IMR-90 (cell line): ENCODE data around the gene EED. TPM values are rescaled to one million over a fixed set of nuclear protein-coding genes. Genes with fewer than 3 reads are reported as not detected.

Source experiments
- ATAC-seq: fragments of 200-7000 bp; cut with Tn5 transposase; 2 replicates; pipeline ENCODE4 v1.9.1; 2020; ENCODE audit warnings: low read depth, mild to moderate bottlenecking, moderate library complexity
- BruUV-seq: library from RNA; stranded (reverse); fragments of 400-500 nt; replicated peaks from 2 replicates; lab custom pipeline; 2021; lab: Mats Ljungman, UMichigan
- CTCF ChIA-PET: fragments of 300-600 bp; formaldehyde crosslinking; extraction: SDS; loops from one replicate; lab custom pipeline; 2021; ENCODE audit warnings: antibody characterized with exemption; lab: Yijun Ruan, JAX
- POLR2A ChIA-PET: fragments of 300-600 bp; sonication (Branson Sonifier 250); formaldehyde crosslinking; loops from one replicate; lab custom pipeline; 2022; ENCODE audit warnings: antibody characterized with exemption; ENCODE audit not compliant: unreplicated experiment; lab: Charles Lee
- DNase-seq: peaks from one replicate; pipeline ENCODE4 v3.0.0; 2013
- H2AFZ ChIP-seq: replicated peaks from 2 replicates; pipeline ENCODE3; 2013; ENCODE audit warnings: low read length, mild to moderate bottlenecking; ENCODE audit not compliant: poor library complexity
- H2AK5ac ChIP-seq: 2 replicates; pipeline ENCODE4 v1.6.1; 2013; ENCODE audit warnings: low read depth, low read length, inconsistent platforms
- H2AK9ac ChIP-seq: replicated peaks from 2 replicates; pipeline ENCODE3; 2013; ENCODE audit warnings: mild to moderate bottlenecking, low read depth, low read length, moderate library complexity; ENCODE audit not compliant: poor library complexity
- H2BK120ac ChIP-seq: 2 replicates; pipeline ENCODE4 v1.6.1; 2013; ENCODE audit warnings: low read depth, low read length, inconsistent platforms
- H2BK15ac ChIP-seq: 3 replicates; pipeline ENCODE4 v1.6.1; 2013; ENCODE audit warnings: low read depth, low read length, inconsistent platforms
- H2BK20ac ChIP-seq: 2 replicates; pipeline ENCODE4 v1.6.1; 2013; ENCODE audit warnings: low read depth, mild to moderate bottlenecking, inconsistent platforms, low read length, moderate library complexity
- H2BK5ac ChIP-seq: 2 replicates; pipeline ENCODE4 v1.6.1; 2013; ENCODE audit warnings: mild to moderate bottlenecking, low read depth, low read length, inconsistent platforms; ENCODE audit not compliant: poor library complexity, severe bottlenecking
- H3K14ac ChIP-seq: replicated peaks from 2 replicates; pipeline ENCODE4 v1.6.1; 2013; ENCODE audit warnings: low read depth, low read length, inconsistent platforms
- H3K18ac ChIP-seq: 2 replicates; pipeline ENCODE4 v1.6.1; 2013; ENCODE audit warnings: low read depth, low read length, control low read depth
- H3K23ac ChIP-seq: 2 replicates; pipeline ENCODE4 v1.6.1; 2013; ENCODE audit warnings: low read depth, low read length, inconsistent platforms
- H3K27ac ChIP-seq: 2 replicates; pipeline ENCODE4 v1.5.1; 2013; ENCODE audit warnings: mild to moderate bottlenecking, control low read depth, low read length; ENCODE audit not compliant: insufficient read depth
- H3K27me3 ChIP-seq: 2 replicates; pipeline ENCODE4 v1.6.1; 2013; ENCODE audit warnings: low read length; ENCODE audit not compliant: control insufficient read depth, insufficient read depth
- H3K36me3 ChIP-seq: 2 replicates; pipeline ENCODE4 v1.6.1; 2013; ENCODE audit warnings: low read length, mixed read lengths; ENCODE audit not compliant: control insufficient read depth, insufficient read depth
- H3K4ac ChIP-seq: 2 replicates; pipeline ENCODE4 v1.6.1; 2013; ENCODE audit warnings: low read depth, low read length, inconsistent platforms
- H3K4me1 ChIP-seq: 2 replicates; pipeline ENCODE4 v1.6.1; 2013; ENCODE audit warnings: low read length, mixed read lengths; ENCODE audit not compliant: control insufficient read depth, insufficient read depth
- H3K4me2 ChIP-seq: 2 replicates; pipeline ENCODE4 v1.6.1; 2013; ENCODE audit warnings: low read depth, mild to moderate bottlenecking, control low read depth, low read length, moderate library complexity
- H3K4me3 ChIP-seq: 2 replicates; pipeline ENCODE4 v1.5.1; 2013; ENCODE audit warnings: low read depth, mild to moderate bottlenecking, control low read depth, low read length, moderate library complexity; ENCODE audit not compliant: insufficient read depth
- H3K56ac ChIP-seq: 2 replicates; pipeline ENCODE4 v1.6.1; 2013; ENCODE audit warnings: low read length, inconsistent platforms; ENCODE audit not compliant: insufficient read depth; ENCODE audit errors: extremely low read depth
- H3K79me1 ChIP-seq, 2 experiments: 2 replicates each; pipeline ENCODE4 v1.6.1; 2013; ENCODE audit warnings: low read length in 2 of 2, inconsistent platforms in 1 of 2, low read depth in 1 of 2
- H3K9ac ChIP-seq: 2 replicates; pipeline ENCODE4 v1.6.1; 2013; ENCODE audit warnings: low read depth, low read length, control low read depth
- H3K9me1 ChIP-seq: 2 replicates; pipeline ENCODE4 v1.6.1; 2013; ENCODE audit warnings: low read length, inconsistent platforms; ENCODE audit not compliant: insufficient read depth
- H3K9me3 ChIP-seq: 2 replicates; pipeline ENCODE4 v1.6.1; 2013; ENCODE audit warnings: low read length; ENCODE audit not compliant: control insufficient read depth, insufficient read depth
- H4K20me1 ChIP-seq: 2 replicates; pipeline ENCODE4 v1.6.1; 2013; ENCODE audit warnings: low read length, inconsistent platforms; ENCODE audit not compliant: insufficient read depth
- H4K5ac ChIP-seq: 2 replicates; pipeline ENCODE4 v1.6.1; 2013; ENCODE audit warnings: mild to moderate bottlenecking, low read depth, low read length, control low read depth
- H4K8ac ChIP-seq, 2 experiments: 2 replicates each; pipeline ENCODE4 v1.6.1; 2013; ENCODE audit warnings: low read depth in 2 of 2, low read length in 2 of 2, control low read depth in 1 of 2, inconsistent platforms in 1 of 2
- H4K91ac ChIP-seq: 2 replicates; pipeline ENCODE4 v1.6.1; 2013; ENCODE audit warnings: low read depth, low read length, inconsistent platforms; ENCODE audit not compliant: insufficient read depth
- BHLHE40 ChIP-seq: fragments of 150-350 bp; IDR thresholded peaks from 2 replicates; pipeline ENCODE4 v1.6.1; 2016; ENCODE audit warnings: mild to moderate bottlenecking, low read depth, low read length
- CEBPB ChIP-seq: IDR thresholded peaks from 2 replicates; pipeline ENCODE4 v1.6.1; 2012; ENCODE audit warnings: low read depth, low read length, improper control_type of control experiment
- ELK1 ChIP-seq: fragments of 150-350 bp; IDR thresholded peaks from 2 replicates; pipeline ENCODE4 v1.6.1; 2016; ENCODE audit warnings: low read depth, mild to moderate bottlenecking, low read length, moderate library complexity, borderline replicate concordance
- FOS ChIP-seq: fragments of 150-350 bp; IDR thresholded peaks from 2 replicates; pipeline ENCODE4 v1.6.1; 2016; ENCODE audit warnings: low read depth, low read length
- MAFK ChIP-seq: IDR thresholded peaks from 2 replicates; pipeline ENCODE4 v1.6.1; 2012; ENCODE audit warnings: low read depth, low read length, improper control_type of control experiment
- MXI1 ChIP-seq: IDR thresholded peaks from 2 replicates; pipeline ENCODE4 v1.6.1; 2012; ENCODE audit warnings: low read depth, mild to moderate bottlenecking, low read length, moderate library complexity, borderline replicate concordance
- NFE2L2 ChIP-seq: fragments of 150-350 bp; IDR thresholded peaks from 2 replicates; pipeline ENCODE4 v1.6.1; 2016; ENCODE audit warnings: low read depth, mild to moderate bottlenecking, low read length
- RAD21 ChIP-seq: IDR thresholded peaks from 2 replicates; pipeline ENCODE4 v1.6.1; 2012; ENCODE audit warnings: low read length, improper control_type of control experiment
- RCOR1 ChIP-seq: IDR thresholded peaks from 2 replicates; pipeline ENCODE4 v1.6.1; 2012; ENCODE audit warnings: mild to moderate bottlenecking, low read length, improper control_type of control experiment; ENCODE audit not compliant: insufficient replicate concordance
- SMC3 ChIP-seq: fragments of 150-350 bp; IDR thresholded peaks from 2 replicates; pipeline ENCODE4 v1.6.1; 2016; ENCODE audit warnings: low read depth, mild to moderate bottlenecking, antibody characterized with exemption, low read length, moderate library complexity
- WGBS, 2 experiments: methylation state at CpG; one replicate each; pipeline versions ENCODE4 v1.1.5 to v1.1.7; 2013; ENCODE audit warnings: missing lambda C conversion rate in 2 of 2; ENCODE audit not compliant: insufficient read length in 1 of 2; ENCODE audit errors: extremely low coverage in 2 of 2; 5-methylcytosine and 5-hydroxymethylcytosine counted together
- dilution Hi-C: fragments of 300-500 bp; cut with HindIII; formaldehyde crosslinking; loops from one replicate; pipeline ENCODE4 v1.14.3; 2018; ENCODE audit warnings: low sequenced_read_pairs; ENCODE audit not compliant: unreplicated experiment
- in situ Hi-C: fragments of 300-500 bp; cut with MboI; formaldehyde crosslinking; loops from 3 replicates; pipeline ENCODE4 v1.14.3; 2019; ENCODE audit warnings: low sequenced_read_pairs, inconsistent platforms, mixed read lengths
- intact Hi-C: fragments of 100-400 bp; cut with micrococcal nuclease; formaldehyde crosslinking; loops from 2 replicates; pipeline ENCODE4 v1.10.0; 2022
- polyA plus RNA-seq, 3 experiments: library from polyadenylated mRNA; depleted of rRNA; stranded (reverse); fragments of >200 nt; gene quantifications; 2 replicates each; pipeline ENCODE4 v1.2.3, GENCODE V29; 2012; ENCODE audit warnings: low replicate concordance in 1 of 3
- total RNA-seq: library from RNA; depleted of rRNA; stranded (reverse); fragments of >200 nt; gene quantifications from 2 replicates; pipeline ENCODE4 v1.2.3, GENCODE V29; 2012
- TF ChIP-seq, protein P1 (sequence below): conservative IDR thresholded peaks from 2 replicates; pipeline ENCODE4 v1.5.1; 2012; ENCODE audit warnings: mild to moderate bottlenecking, low read depth, low read length, improper control_type of control experiment

Gene EED
- total and polyA plus RNA-seq, 2 of the 4 experiments (the other 2 are of a cell fraction), result 11.1 to 11.5 TPM

DNA sequence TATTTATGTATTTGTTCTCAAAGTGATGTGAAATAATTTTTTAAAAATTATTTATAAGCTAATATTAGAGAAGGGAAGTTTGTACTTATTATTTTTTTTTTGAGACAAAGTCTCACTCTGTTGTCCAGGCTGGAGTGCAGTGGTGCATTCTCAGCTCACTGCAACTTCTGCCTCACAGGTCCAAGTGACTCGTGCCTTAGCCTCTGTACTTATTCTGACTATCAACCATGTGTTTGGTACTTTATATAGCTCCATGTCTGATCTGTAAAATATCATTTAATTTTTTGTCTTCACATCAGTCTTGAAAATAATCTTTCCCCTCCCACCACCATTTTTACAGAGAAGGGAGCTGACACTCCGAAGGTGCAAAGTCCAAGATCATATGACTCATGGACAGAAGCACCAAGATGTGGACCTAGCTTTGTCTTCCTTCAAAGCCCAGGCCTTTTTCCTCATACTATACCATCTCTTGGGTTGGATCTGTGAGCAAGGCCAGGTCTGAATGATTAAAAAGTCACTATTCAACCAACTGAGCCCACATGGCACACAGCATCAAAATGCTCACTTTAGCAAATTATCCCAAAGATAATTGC lies 32.4 kb upstream of the EED start:
- dilution Hi-C loops, result no loop called here
- H3K27me3 ChIP-seq, result no peaks in the 10 kb centered on the region
- H3K9ac ChIP-seq, result no peak overlapping the region
- H3K56ac ChIP-seq, result no peak overlapping the region
- H2AFZ ChIP-seq, result no peak overlapping the region
- H2BK20ac ChIP-seq, result no peak overlapping the region
- CTCF ChIA-PET, result interaction anchor here (1.0 kb wide), 1 partner anchor 266 kb away, joined by 4 read pairs; no protein-coding TSS in a partner anchor
- no peak overlapping the region for H3K27ac ChIP-seq
- POLR2A ChIA-PET, result no interaction called here
- H2AK5ac ChIP-seq, result no peak overlapping the region
- no peak overlapping the region for H2BK120ac ChIP-seq
- H2BK15ac ChIP-seq, result no peak overlapping the region
- H3K4ac ChIP-seq, result no peak overlapping the region
- no peaks in the 10 kb centered on the region for H3K4me1 ChIP-seq
- intact Hi-C loops, result no loop called here
- H2AK9ac ChIP-seq, result no peak overlapping the region
- no peaks in the 10 kb centered on the region for H3K36me3 ChIP-seq
- H4K91ac ChIP-seq, result no peak overlapping the region
- in situ Hi-C loops, result loop anchor here (25.0 kb wide), 1 partner anchor 175 kb away; no protein-coding TSS in a partner anchor
- no peaks in the 10 kb centered on the region for H3K9me3 ChIP-seq
- H3K4me2 ChIP-seq, result no peak overlapping the region
- H4K8ac ChIP-seq, result no peak overlapping the region
- DNase-seq (peak; percentile 21), ATAC-seq (no peak)
- H3K9me1 ChIP-seq, result no peaks in the 10 kb centered on the region
- WGBS, 2 experiments, result no CpG with 5 or more reads among the region's 2 CpGs
- H3K79me1 ChIP-seq, result no peaks in the 10 kb centered on the region
- no TSS peak for BruUV-seq
- no peak overlapping the region for H3K18ac ChIP-seq
- no peak overlapping the region for H2BK5ac ChIP-seq
- no peaks in the 10 kb centered on the region for H4K20me1 ChIP-seq
- no peak overlapping the region for H3K14ac ChIP-seq
- 0 out of 2 replicates have a peak overlapping the region, but pooled peaks have one; percentile 55 for H3K23ac ChIP-seq
- TF ChIP-seq BHLHE40 (no peak), FOS (no peak), ELK1 (no peak), RCOR1 (no peak), MAFK (no peak), RAD21 (no peak), SMC3 (no peak), NFE2L2 (no peak), CEBPB (no peak), MXI1 (no peak)
- TF ChIP-seq, protein P1, sequence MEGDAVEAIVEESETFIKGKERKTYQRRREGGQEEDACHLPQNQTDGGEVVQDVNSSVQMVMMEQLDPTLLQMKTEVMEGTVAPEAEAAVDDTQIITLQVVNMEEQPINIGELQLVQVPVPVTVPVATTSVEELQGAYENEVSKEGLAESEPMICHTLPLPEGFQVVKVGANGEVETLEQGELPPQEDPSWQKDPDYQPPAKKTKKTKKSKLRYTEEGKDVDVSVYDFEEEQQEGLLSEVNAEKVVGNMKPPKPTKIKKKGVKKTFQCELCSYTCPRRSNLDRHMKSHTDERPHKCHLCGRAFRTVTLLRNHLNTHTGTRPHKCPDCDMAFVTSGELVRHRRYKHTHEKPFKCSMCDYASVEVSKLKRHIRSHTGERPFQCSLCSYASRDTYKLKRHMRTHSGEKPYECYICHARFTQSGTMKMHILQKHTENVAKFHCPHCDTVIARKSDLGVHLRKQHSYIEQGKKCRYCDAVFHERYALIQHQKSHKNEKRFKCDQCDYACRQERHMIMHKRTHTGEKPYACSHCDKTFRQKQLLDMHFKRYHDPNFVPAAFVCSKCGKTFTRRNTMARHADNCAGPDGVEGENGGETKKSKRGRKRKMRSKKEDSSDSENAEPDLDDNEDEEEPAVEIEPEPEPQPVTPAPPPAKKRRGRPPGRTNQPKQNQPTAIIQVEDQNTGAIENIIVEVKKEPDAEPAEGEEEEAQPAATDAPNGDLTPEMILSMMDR, result no peak
- no peak overlapping the region for H4K5ac ChIP-seq
- no peak overlapping the region for H3K4me3 ChIP-seq
